Naive B cell (primary cell): ENCODE data around the gene OR5T3. TPM values are rescaled to one million over a fixed set of nuclear protein-coding genes. Genes with fewer than 3 reads are reported as not detected.
"Not testable (repeated sequence)": the region's sequence is repeated elsewhere in the genome, so short reads cannot be mapped to it uniquely, and the experiment has no call there.

Experiments
- ATAC-seq, 2 donors: fragments of 150-1000 bp; cut with Tn5 transposase; 2 replicates each; pipeline ENCODE4 v1.10.0; 2021; ENCODE audit warnings: low read depth in 2 of 2, mild to moderate bottlenecking in 2 of 2, moderate library complexity in 2 of 2
- DNase-seq: peaks from one replicate; pipeline ENCODE4 v3.0.0; 2022
- H3K27ac Mint-ChIP-seq, 6 donors: one replicate each; pipeline ENCODE4 v1.8.0; 2020 to 2022; ENCODE audit warnings: mild to moderate bottlenecking in 6 of 6, mixed read lengths in 6 of 6, moderate library complexity in 5 of 6, inconsistent platforms in 2 of 6
- H3K27me3 Mint-ChIP-seq, 3 donors: one replicate each; pipeline ENCODE4 v1.8.0; 2021 to 2022; ENCODE audit warnings: mixed read lengths in 3 of 3, mild to moderate bottlenecking in 1 of 3
- H3K36me3 Mint-ChIP-seq, 2 donors: one replicate each; pipeline ENCODE4 v1.8.0; 2020 to 2022; ENCODE audit warnings: mixed read lengths in 2 of 2, inconsistent platforms in 1 of 2, mild to moderate bottlenecking in 1 of 2
- H3K4me1 Mint-ChIP-seq, 3 donors: one replicate each; pipeline ENCODE4 v1.8.0; 2020 to 2022; ENCODE audit warnings: mixed read lengths in 3 of 3, inconsistent platforms in 1 of 3, mild to moderate bottlenecking in 1 of 3, moderate library complexity in 1 of 3
- H3K4me3 Mint-ChIP-seq, 8 donors: one replicate each; pipeline ENCODE4 v1.8.0; 2020 to 2022; ENCODE audit warnings: mild to moderate bottlenecking in 8 of 8, mixed read lengths in 8 of 8, moderate library complexity in 8 of 8, inconsistent platforms in 2 of 8
- H3K9me3 Mint-ChIP-seq, 7 donors: one replicate each; pipeline ENCODE4 v1.8.0; 2020 to 2022; ENCODE audit warnings: mixed read lengths in 7 of 7, mild to moderate bottlenecking in 5 of 7, inconsistent platforms in 2 of 7, moderate library complexity in 1 of 7
- polyA plus RNA-seq, 6 donors: library from polyadenylated mRNA; unstranded; fragments of 300-500 nt; fragmentation: Illumina TruSeq; gene quantifications; one replicate each; pipeline ENCODE4 v1.2.3, GENCODE V29; 2021; ENCODE audit warnings: low read depth in 6 of 6

Gene OR5T3
- not detected for polyA plus RNA-seq

DNA sequence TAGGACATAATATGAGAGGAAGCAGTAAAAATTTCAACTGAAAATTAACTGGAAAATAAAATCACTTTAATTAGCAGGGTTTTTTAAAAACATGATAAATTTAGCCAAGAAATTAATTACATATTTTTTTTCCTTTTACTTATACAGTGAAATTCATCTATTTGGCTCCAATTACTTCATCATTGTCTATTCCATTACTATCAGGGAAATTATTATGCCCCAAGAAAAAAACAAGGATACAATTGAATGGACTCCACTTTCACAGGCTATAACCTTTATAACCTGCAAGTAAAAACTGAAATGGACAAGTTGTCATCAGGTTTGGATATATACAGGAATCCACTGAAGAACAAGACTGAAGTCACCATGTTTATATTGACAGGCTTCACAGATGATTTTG, at the start of gene OR5T3:
Gene OR5T3 (plus strand): TSS at position 301 of the 400 bp plus-strand sequence. CDS start 0 bp downstream, at position 301.
- H3K9me3 Mint-ChIP-seq = peaks cover 0 to 9% (median 3%) of the 10 kb centered on the region in 7 donors
- H3K27ac Mint-ChIP-seq = no peak within 1 kb of the TSS
- no peaks in the 10 kb centered on the region for H3K36me3 Mint-ChIP-seq
- H3K27me3 Mint-ChIP-seq = no peaks in the 10 kb centered on the region
- ATAC-seq (no peak), DNase-seq (no peak)
- no peaks in the 10 kb centered on the region for H3K4me1 Mint-ChIP-seq
- no peak within 1 kb of the TSS for H3K4me3 Mint-ChIP-seq

GRCh38 chr11:56207790-56208189, 44.3 kb upstream of the OR5T3 start:
- DNase-seq (no peak), ATAC-seq (no peak)
- Mint-ChIP-seq H3K36me3 (no peaks in the 10 kb centered on the region), H3K27ac (no peak overlapping the region), H3K4me3 (no peak overlapping the region), H3K9me3 (peaks cover 0 to 11% (median 6%) of the 10 kb centered on the region in 7 donors), H3K4me1 (no peaks in the 10 kb centered on the region), H3K27me3 (no peaks in the 10 kb centered on the region)

- no peak overlapping the region for H3K4me3 Mint-ChIP-seq
- DNase-seq (no peak), ATAC-seq (no peak)
- H3K27me3 Mint-ChIP-seq = no peaks in the 10 kb centered on the region
- peaks cover 6 to 27% (median 21%) of the 10 kb centered on the region in 7 donors for H3K9me3 Mint-ChIP-seq
- H3K36me3 Mint-ChIP-seq = no peaks in the 10 kb centered on the region
- no peaks in the 10 kb centered on the region for H3K4me1 Mint-ChIP-seq
- no peak overlapping the region for H3K27ac Mint-ChIP-seq
Measured at GRCh38 chr11:56214537-56214936, 37.5 kb upstream of the OR5T3 start.

DNA sequence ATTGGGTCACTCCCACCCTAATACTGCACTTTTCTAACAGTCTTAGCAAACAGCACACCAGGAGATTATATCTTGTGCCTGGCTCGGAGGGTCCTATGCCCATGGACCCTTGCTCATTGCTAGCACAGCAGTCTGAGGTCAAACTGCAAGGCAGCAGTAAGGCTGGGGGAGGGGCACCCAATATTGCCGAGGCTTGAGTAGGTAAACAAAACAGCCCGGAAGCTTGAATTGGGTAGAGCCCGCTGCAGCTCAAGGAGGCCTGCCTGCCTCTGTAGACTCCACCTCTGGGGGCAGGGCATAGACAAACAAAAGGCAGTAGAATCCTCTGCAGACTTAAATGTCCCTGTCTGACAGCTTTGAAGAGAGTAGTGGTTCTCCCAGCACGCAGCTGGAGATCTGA, 32.3 kb upstream of the OR5T3 start:
- H3K9me3 Mint-ChIP-seq = peaks cover 7 to 35% (median 21%) of the 10 kb centered on the region in 7 donors

DNA sequence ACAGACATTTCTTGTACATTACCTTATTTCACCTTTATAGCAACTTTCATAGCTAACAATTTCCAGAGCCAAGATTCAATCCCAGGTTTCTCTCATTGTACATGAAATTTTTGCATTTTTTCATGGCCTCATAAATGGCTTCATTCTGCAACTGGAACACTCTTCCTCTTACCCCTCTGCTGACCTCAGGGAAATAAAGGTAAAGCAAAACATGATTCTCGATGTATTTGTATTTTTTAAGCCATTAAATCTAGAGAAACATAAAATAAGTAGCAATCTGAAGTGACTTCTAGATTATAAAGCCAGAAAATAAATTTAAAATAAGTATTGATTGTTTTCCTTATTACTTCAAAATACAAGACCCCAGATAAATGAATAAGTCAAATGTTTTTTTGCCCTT, 17.9 kb upstream of the OR5T3 start, which contains the start of gene OR5T2:
Gene OR5T2 (minus strand): TSS at position 101 of the 400 bp plus-strand sequence. CDS start 1,193 bp downstream, outside the sequence.
- Mint-ChIP-seq H3K4me3 (no peak within 1 kb of the TSS), H3K9me3 (peaks cover 2 to 11% (median 5%) of the 10 kb centered on the region in 7 donors), H3K27ac (no peak within 1 kb of the TSS), H3K4me1 (no peaks in the 10 kb centered on the region), H3K36me3 (no peaks in the 10 kb centered on the region), H3K27me3 (no peaks in the 10 kb centered on the region)
- DNase-seq (no peak), ATAC-seq (no peak)

More for the DNA sequence above, 32.3 kb upstream of the OR5T3 start:
- not testable (repeated sequence) for H3K4me1 Mint-ChIP-seq, H3K36me3 Mint-ChIP-seq, DNase-seq, H3K4me3 Mint-ChIP-seq, ATAC-seq, H3K27me3 Mint-ChIP-seq, H3K27ac Mint-ChIP-seq

DNA sequence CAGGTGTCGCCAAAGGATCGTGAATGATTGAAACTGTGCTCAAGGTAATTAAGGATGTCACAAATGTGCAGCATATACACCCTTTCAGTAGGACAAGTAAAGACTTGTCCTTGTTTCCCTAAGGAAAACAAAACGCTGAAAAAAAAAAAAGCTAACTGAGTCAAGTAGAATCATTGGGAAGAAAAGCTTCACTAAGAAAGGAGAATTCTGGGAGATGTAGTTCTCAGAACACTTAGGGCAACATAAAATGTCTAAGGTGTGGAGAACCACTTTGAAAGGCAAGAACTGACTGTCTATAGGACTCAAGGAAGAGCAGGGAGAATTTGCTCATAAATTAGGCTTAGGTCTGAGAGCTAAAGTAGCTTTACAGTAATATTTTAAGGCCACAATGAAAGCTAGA, 19.0 kb downstream of the OR5T3 start:
- DNase-seq (no peak), ATAC-seq (no peak)
- H3K4me3 Mint-ChIP-seq = no peak overlapping the region
- H3K36me3 Mint-ChIP-seq = peaks cover 0 to 9% of the 10 kb centered on the region in 2 donors
- H3K4me1 Mint-ChIP-seq = no peaks in the 10 kb centered on the region
- H3K27me3 Mint-ChIP-seq = no peaks in the 10 kb centered on the region
- H3K9me3 Mint-ChIP-seq = peaks cover 7 to 31% (median 12%) of the 10 kb centered on the region in 7 donors
- H3K27ac Mint-ChIP-seq = no peak overlapping the region

DNA sequence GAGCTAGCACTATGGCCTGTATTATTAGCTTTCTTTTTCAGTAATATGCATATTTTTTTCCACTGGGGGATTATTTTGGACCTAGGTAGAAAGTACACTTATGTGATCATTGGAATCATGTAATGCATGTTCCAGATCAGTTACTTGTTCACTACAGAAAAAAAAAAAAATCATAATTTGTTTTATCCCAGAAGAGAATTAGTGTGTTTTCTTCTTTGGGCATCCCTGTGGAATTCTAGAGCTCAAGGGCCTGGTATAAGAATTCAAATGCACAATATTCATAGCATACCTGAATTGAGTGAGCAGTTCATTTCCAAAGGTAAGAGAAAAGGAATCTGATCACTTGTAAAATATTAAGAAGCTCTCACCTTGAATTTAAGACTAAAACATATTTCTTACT, 21.8 kb downstream of the OR5T3 start, which contains the start of gene OR5T1:
Gene OR5T1 (plus strand): TSS at position 301 of the 400 bp plus-strand sequence. CDS start 1,485 bp downstream, outside the sequence.
- Mint-ChIP-seq H3K27me3 (no peaks in the 10 kb centered on the region), H3K4me1 (no peaks in the 10 kb centered on the region), H3K4me3 (no peak within 1 kb of the TSS), H3K27ac (no peak within 1 kb of the TSS), H3K36me3 (no peaks in the 10 kb centered on the region), H3K9me3 (peaks cover 2 to 15% (median 7%) of the 10 kb centered on the region in 7 donors)
- ATAC-seq (no peak), DNase-seq (no peak)

DNA sequence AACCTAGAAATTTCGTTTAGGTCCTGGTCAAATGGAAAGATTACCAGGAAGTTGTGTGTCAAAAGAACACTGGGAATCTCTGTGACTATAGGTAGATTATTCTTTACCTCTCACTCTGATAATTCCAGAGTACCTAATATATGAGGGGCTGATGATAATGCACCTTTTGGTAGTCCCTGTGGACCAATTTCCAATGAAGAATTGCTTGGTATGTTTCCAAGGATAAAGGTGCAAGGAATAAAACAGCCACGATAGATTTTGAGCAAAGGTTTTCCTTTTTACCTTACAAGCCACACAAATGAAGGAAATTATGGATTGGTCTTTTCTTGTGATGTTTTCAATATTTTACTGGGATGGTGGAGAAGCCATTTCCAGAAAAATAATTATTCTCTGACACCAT, 40.1 kb downstream of the OR5T3 start, which contains the start of gene OR8H1:
Gene OR8H1 (minus strand): TSS at position 101 of the 400 bp plus-strand sequence. CDS start 1,192 bp downstream, outside the sequence.
- no peaks in the 10 kb centered on the region for H3K4me1 Mint-ChIP-seq
- ATAC-seq (no peak), DNase-seq (no peak)
- no peaks in the 10 kb centered on the region for H3K36me3 Mint-ChIP-seq
- H3K27me3 Mint-ChIP-seq = no peaks in the 10 kb centered on the region
- H3K4me3 Mint-ChIP-seq = no peak within 1 kb of the TSS
- no peak within 1 kb of the TSS for H3K27ac Mint-ChIP-seq
- H3K9me3 Mint-ChIP-seq = peaks cover 0 to 11% (median 7%) of the 10 kb centered on the region in 7 donors

GRCh38 chr11:56296898-56297297, 44.8 kb downstream of the OR5T3 start:
- DNase-seq = no peak
- no peak overlapping the region for H3K4me3 Mint-ChIP-seq
- no peaks in the 10 kb centered on the region for H3K27me3 Mint-ChIP-seq
- H3K9me3 Mint-ChIP-seq = peaks cover 0 to 8% (median 4%) of the 10 kb centered on the region in 7 donors
- H3K36me3 Mint-ChIP-seq = no peaks in the 10 kb centered on the region
- ATAC-seq = no peak
- H3K27ac Mint-ChIP-seq = no peak overlapping the region
- H3K4me1 Mint-ChIP-seq = no peaks in the 10 kb centered on the region

Other genes starting within 250 kb of the OR5T3 start
- not detected for gene OR5AS1, start 224.6 kb upstream of the OR5T3 start, polyA plus RNA-seq
- not detected for gene OR8I2, start 158.9 kb upstream of the OR5T3 start, polyA plus RNA-seq
- gene OR8H2, start 148.6 kb upstream of the OR5T3 start, polyA plus RNA-seq = not detected
- gene OR8H3, start 129.9 kb upstream of the OR5T3 start, polyA plus RNA-seq = not detected
- not detected for gene OR8J3, start 112.1 kb upstream of the OR5T3 start, polyA plus RNA-seq
- not detected for gene OR8K5, start 91.9 kb upstream of the OR5T3 start, polyA plus RNA-seq
- not detected for gene OR5J2, start 75.6 kb upstream of the OR5T3 start, polyA plus RNA-seq
- gene OR5T2, start 18.0 kb upstream of the OR5T3 start, polyA plus RNA-seq = not detected
- gene OR5T1, start 21.9 kb downstream of the OR5T3 start, polyA plus RNA-seq = not detected
- not detected for gene OR8H1, start 40.0 kb downstream of the OR5T3 start, polyA plus RNA-seq
- not detected for gene OR8K3, start 62.9 kb downstream of the OR5T3 start, polyA plus RNA-seq
- gene OR8K1, start 93.8 kb downstream of the OR5T3 start, polyA plus RNA-seq = not detected
- gene OR8J1, start 102.0 kb downstream of the OR5T3 start, polyA plus RNA-seq = not detected
- not detected for gene OR8U1, start 123.4 kb downstream of the OR5T3 start, polyA plus RNA-seq
- not detected for gene OR5AL1, start 160.4 kb downstream of the OR5T3 start, polyA plus RNA-seq
- not detected for gene OR5M3, start 221.1 kb downstream of the OR5T3 start, polyA plus RNA-seq
- gene OR5M8, start 239.1 kb downstream of the OR5T3 start, polyA plus RNA-seq = not detected